ENCODE results near the gene CCDC24. TPM values are rescaled to one million over a fixed set of nuclear protein-coding genes. Genes with fewer than 3 reads are reported as not detected.

CCDC24 gene
- total and polyA plus RNA-seq, 2 donors (not counting 1 experiment from before 2014, with no cell fraction given): 0.94 to 3.5 TPM

DNA sequence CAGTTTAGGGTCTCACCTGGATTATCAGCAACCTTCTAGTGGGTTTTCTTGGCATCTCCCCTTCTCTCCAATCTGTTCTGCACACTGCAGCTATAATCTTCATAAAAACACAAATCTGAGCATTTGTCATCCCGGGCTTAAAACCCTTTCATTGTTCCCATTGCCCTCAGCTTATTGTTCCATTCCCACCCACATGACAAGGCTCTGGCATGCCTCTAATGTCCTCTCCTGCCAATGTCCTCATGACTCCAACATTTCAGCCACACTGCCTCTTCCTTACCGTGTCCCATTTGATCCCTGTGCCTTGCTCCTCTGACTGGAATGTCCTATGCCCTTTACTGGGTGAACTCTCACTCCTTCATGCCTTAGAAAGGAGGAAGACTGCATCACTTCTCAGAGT is 29.1 kb upstream of the CCDC24 start:
- no peaks in the 10 kb centered on the region for H3K79me2 ChIP-seq (ENCODE audit: control insufficient read depth, insufficient read depth, low read length)
- H3K4me1 ChIP-seq (ENCODE audit: control insufficient read depth, extremely low read depth, insufficient read depth, low read length): no peaks in the 10 kb centered on the region
- no peak overlapping the region for H3K27ac ChIP-seq (ENCODE audit: insufficient read depth, low read length)
- H3K27me3 ChIP-seq (ENCODE audit: control insufficient read depth, insufficient read depth, low read length): no peaks in the 10 kb centered on the region
- no peak for DNase-seq (ENCODE audit: low read depth in 2 of 2)
- TF ChIP-seq, protein P1, sequence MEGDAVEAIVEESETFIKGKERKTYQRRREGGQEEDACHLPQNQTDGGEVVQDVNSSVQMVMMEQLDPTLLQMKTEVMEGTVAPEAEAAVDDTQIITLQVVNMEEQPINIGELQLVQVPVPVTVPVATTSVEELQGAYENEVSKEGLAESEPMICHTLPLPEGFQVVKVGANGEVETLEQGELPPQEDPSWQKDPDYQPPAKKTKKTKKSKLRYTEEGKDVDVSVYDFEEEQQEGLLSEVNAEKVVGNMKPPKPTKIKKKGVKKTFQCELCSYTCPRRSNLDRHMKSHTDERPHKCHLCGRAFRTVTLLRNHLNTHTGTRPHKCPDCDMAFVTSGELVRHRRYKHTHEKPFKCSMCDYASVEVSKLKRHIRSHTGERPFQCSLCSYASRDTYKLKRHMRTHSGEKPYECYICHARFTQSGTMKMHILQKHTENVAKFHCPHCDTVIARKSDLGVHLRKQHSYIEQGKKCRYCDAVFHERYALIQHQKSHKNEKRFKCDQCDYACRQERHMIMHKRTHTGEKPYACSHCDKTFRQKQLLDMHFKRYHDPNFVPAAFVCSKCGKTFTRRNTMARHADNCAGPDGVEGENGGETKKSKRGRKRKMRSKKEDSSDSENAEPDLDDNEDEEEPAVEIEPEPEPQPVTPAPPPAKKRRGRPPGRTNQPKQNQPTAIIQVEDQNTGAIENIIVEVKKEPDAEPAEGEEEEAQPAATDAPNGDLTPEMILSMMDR (conservative IDR thresholded peaks at IDR 0.05 in 1 of 2, IDR thresholded peaks at IDR 0.05 in 1 of 2; ENCODE audit: low read depth in 1 of 2, low read length in 2 of 2): no peak
- no peak for TF ChIP-seq EZH2 (IDR thresholded peaks at IDR 0.05; ENCODE audit: low read length, missing control alignments)
- no peak overlapping the region for H3K4me2 ChIP-seq (ENCODE audit: extremely low read depth, insufficient read depth, low read length)
- H4K20me1 ChIP-seq (ENCODE audit: control insufficient read depth, extremely low read depth, insufficient read depth, low read length): no peaks in the 10 kb centered on the region
- no peak overlapping the region for H3K9ac ChIP-seq (ENCODE audit: insufficient read depth, low read length)
- H3K36me3 ChIP-seq (ENCODE audit: control insufficient read depth, insufficient read depth, low read length): peaks cover 17% of the 10 kb centered on the region
- H2AFZ ChIP-seq (ENCODE audit: low read length): no peak overlapping the region
- no peak overlapping the region for H3K4me3 ChIP-seq (replicated peaks in 1 of 4; ENCODE audit: control extremely low read depth in 1 of 4, insufficient read depth in 1 of 4, low read depth in 3 of 4, low read length in 4 of 4)
- no peaks in the 10 kb centered on the region for H3K9me3 ChIP-seq (ENCODE audit: control insufficient read depth, insufficient read depth, low read depth, low read length)

DNA sequence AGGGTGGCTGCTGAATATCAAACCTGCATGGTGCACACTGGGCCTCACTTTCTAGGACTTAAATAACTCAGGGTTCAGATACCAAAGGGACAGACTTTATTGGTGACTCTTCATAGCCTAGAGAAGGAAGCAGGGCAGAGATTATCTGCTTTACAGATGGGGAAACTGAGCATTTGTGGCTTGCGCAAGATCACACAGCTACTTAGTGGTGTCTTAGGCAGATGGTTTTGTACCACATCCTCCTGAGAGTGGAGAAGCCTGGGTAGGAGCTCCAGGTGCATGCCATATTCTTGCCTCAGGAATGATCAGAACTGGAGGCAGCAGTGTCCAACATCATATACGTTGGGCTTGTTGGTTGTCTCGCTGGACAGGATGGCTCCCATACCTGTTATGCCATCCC is 28.4 kb upstream of the CCDC24 start:
- Histone ChIP-seq H3K4me2 (ENCODE audit: extremely low read depth, insufficient read depth, low read length) (no peak overlapping the region), H3K79me2 (ENCODE audit: control insufficient read depth, insufficient read depth, low read length) (no peaks in the 10 kb centered on the region), H4K20me1 (ENCODE audit: control insufficient read depth, extremely low read depth, insufficient read depth, low read length) (no peaks in the 10 kb centered on the region), H3K9me3 (ENCODE audit: control insufficient read depth, insufficient read depth, low read depth, low read length) (no peaks in the 10 kb centered on the region), H3K27me3 (ENCODE audit: control insufficient read depth, insufficient read depth, low read length) (no peaks in the 10 kb centered on the region), H3K36me3 (ENCODE audit: control insufficient read depth, insufficient read depth, low read length) (peaks cover 16% of the 10 kb centered on the region), H3K4me3 (replicated peaks in 1 of 4; ENCODE audit: control extremely low read depth in 1 of 4, insufficient read depth in 1 of 4, low read depth in 3 of 4, low read length in 4 of 4) (no peak overlapping the region), H2AFZ (ENCODE audit: low read length) (no peak overlapping the region), H3K4me1 (ENCODE audit: control insufficient read depth, extremely low read depth, insufficient read depth, low read length) (no peaks in the 10 kb centered on the region), H3K9ac (ENCODE audit: insufficient read depth, low read length) (no peak overlapping the region), H3K27ac (ENCODE audit: insufficient read depth, low read length) (no peak overlapping the region)
- TF ChIP-seq, protein P1 (conservative IDR thresholded peaks at IDR 0.05 in 1 of 2, IDR thresholded peaks at IDR 0.05 in 1 of 2; ENCODE audit: low read depth in 1 of 2, low read length in 2 of 2): no peak
- no peak for TF ChIP-seq EZH2 (IDR thresholded peaks at IDR 0.05; ENCODE audit: low read length, missing control alignments)
- no peak for DNase-seq (ENCODE audit: low read depth in 2 of 2)

DNA sequence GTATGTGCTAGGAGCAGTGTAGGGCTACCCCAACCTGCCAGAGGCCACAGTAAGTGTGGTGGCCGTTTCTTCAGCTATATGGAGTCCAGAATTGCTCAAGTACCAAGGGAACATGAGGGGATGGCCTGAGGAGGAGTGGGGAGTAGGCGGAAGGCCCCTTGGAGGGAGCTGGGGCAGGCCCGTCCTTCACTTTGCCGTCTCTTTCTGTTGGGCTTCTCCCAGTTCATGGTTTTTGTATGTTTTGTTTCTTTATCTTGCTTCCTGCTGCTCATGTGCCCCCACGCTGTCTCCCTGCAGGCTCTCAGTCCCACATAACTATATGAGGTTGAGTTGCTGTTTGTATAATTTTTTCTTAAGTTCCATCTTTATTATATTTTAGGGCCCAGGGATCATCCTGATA is 27.5 kb upstream of the CCDC24 start:
- DNase-seq (ENCODE audit: low read depth in 2 of 2): no peak
- Histone ChIP-seq H4K20me1 (ENCODE audit: control insufficient read depth, extremely low read depth, insufficient read depth, low read length) (no peaks in the 10 kb centered on the region), H3K4me2 (ENCODE audit: extremely low read depth, insufficient read depth, low read length) (no peak overlapping the region), H2AFZ (ENCODE audit: low read length) (no peak overlapping the region), H3K27ac (ENCODE audit: insufficient read depth, low read length) (no peak overlapping the region), H3K79me2 (ENCODE audit: control insufficient read depth, insufficient read depth, low read length) (no peaks in the 10 kb centered on the region), H3K36me3 (ENCODE audit: control insufficient read depth, insufficient read depth, low read length) (peaks cover 14% of the 10 kb centered on the region), H3K27me3 (ENCODE audit: control insufficient read depth, insufficient read depth, low read length) (no peaks in the 10 kb centered on the region), H3K9ac (ENCODE audit: insufficient read depth, low read length) (no peak overlapping the region), H3K4me3 (replicated peaks in 1 of 4; ENCODE audit: control extremely low read depth in 1 of 4, insufficient read depth in 1 of 4, low read depth in 3 of 4, low read length in 4 of 4) (no peak overlapping the region), H3K9me3 (ENCODE audit: control insufficient read depth, insufficient read depth, low read depth, low read length) (no peaks in the 10 kb centered on the region), H3K4me1 (ENCODE audit: control insufficient read depth, extremely low read depth, insufficient read depth, low read length) (no peaks in the 10 kb centered on the region)
- TF ChIP-seq EZH2 (IDR thresholded peaks at IDR 0.05; ENCODE audit: low read length, missing control alignments): no peak
- TF ChIP-seq, protein P1 (conservative IDR thresholded peaks at IDR 0.05 in 1 of 2, IDR thresholded peaks at IDR 0.05 in 1 of 2; ENCODE audit: low read depth in 1 of 2, low read length in 2 of 2): no peak
